GM19023 (cell line): Measurements from ENCODE around the gene FZD7.

Source experiments
- ATAC-seq: cut with Tn5 transposase; IDR thresholded peaks from one replicate; pipeline ENCODE4 v1.9.1; 2021; ENCODE audit warnings: mild to moderate bottlenecking, moderate library complexity; ENCODE audit not compliant: unreplicated experiment

The FZD7 gene

GRCh38 chr2:202033317-202034248 is at the start of gene FZD7:
Gene FZD7 (plus strand): TSS chr2:202033855. CDS start chr2:202034648, 793 bp downstream.
- ATAC-seq = peak; percentile 84

- no peak for ATAC-seq
Observed at GRCh38 chr2:201984333-201984732, 49.3 kb upstream of the FZD7 start.

DNA sequence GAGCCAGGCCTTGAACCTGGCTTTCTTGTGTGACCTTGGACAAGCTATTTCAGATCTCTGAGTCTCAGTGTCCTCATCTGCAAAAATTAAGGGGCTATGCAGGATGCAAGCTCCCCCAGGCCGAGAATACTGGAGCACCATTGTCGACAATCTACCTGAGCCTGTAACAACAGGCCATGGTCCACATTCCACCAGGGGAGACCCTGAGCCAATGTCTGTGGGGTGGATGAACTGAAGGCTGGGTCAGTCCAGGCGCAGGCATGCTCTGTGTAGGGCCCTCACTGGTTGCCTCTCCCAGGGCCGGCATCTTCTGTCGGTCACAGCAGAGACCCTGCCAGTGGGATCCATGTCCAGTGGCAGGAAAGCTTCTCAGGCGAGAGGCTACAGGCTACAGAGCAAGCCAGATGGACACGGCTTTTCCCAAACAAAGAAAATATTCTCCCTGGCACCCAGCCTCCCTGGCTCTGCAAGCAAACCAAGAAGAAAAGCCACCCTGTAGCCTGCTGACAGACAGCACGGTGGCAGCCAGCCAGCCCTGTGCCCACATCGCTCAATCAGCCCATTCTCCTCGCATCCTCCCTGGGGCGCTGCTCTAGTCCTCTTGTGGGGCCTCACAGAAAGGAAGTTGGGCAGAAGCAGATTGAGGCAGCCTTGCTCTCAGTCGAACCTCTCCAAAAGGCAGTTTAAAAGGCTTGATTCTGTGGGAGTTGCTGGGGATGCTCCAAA is 48.7 kb upstream of the FZD7 start:
- ATAC-seq = no peak

GRCh38 chr2:201985728-201986462 is 47.8 kb upstream of the FZD7 start:
- no peak for ATAC-seq

- ATAC-seq = no peak
Observed at GRCh38 chr2:201986463-201986735, 47.3 kb upstream of the FZD7 start.

DNA sequence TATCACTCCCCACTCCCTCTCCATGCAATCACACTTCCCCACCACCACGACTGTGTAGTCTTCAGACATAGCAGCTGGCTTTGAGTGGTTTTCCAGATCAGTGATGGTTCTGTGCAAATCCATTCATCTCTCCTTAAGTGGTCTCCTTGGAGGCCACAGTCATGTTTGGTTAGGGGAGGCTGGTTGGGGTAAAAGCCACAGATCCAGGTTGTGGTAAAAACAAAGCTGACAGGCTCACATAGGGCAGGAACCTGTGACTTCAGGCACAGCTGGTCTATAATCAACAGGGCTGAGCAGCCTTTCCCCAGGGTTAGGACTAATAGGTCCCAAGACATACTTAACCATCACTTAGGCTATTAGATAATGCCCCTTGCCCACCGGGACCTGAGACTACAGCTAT is 46.2 kb upstream of the FZD7 start:
- no peak for ATAC-seq

DNA sequence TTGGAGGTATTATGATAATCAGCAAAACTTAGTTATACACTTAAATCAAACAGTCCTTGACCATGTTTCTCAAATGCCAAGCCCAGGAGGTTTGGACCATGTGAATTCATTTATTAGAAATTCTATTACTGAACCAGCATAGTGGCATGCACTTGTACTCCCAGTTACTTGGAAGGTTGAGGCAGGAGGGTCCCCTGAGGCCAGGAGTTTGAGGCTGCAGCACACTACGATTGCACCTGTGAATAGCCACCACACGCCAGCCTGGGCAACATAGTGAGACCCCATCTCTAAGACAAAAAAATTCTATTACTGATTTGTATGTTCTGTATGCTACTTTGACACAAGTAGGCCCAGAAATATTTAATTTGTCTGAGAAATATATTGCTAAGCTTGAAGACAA is 43.6 kb upstream of the FZD7 start:
- ATAC-seq = no peak

DNA sequence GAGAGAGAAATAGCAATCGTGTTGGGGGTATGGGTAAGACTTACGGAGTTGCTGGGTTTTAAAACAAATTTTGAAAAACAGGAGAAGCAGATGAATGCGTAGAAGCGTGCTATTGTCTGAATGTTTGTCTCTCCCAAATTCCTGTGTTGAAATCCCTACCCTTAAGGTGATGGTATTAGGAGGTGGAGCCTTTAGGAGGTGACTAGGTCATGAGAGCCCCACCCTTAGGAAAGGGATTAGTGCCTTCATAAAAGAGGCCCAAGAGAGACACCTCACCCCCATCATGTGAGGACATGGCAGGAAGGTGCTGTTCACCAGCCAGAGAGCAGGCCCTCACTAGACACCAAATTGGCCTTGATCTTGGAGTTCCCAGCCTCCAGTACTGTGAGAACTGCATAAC is 40.7 kb upstream of the FZD7 start:
- ATAC-seq = no peak

- ATAC-seq = no peak
Observed at GRCh38 chr2:201994973-201995638, 38.5 kb upstream of the FZD7 start.

DNA sequence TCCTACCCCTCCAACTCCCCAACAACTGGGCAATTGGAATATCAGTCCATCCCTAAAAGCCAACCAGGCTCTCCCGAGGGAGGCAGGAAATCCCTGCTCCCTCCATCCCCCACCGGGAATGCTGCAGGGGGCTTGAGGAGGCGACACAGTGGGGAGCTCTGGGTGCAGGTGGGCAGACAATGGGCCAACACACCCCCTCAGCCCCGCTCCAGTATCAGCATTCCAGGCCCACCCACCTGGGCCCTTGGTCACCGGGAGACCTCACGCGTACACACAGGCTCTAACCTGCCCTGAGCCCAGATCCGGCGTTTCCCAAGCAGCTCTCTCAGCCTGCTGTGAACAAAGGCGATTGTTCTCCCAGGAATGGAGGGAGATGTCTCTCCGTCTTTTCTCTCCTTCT is 37.6 kb upstream of the FZD7 start:
- no peak for ATAC-seq

DNA sequence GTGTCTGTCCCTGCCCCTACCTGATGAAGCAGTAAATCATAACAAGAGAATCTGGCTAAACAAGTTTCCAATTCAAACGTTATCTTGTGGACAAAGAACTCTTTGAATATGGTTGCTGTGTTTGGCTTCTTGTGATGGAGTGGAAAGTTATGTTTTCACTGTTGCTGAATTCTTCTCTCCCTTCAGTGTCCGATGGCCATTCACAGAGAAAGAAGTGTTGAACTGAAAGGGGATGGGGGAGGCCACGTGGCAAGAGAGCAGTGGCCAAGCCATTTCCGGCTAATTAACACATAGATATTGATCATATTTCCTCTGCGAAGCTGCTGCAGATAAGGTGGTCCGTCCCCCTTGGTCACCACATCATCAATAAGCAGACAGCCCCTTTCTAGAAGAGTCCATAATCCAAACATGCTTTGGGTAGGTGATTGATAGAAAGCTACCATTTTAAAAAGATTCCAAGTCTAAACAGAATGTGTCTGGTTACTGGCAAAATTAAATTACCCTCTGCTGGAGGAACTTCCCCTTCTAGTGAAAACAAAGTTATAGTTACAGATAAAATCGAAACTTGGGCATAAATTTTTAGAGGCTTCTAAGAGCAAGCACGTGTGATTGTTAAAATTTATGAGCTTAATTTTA is 36.9 kb upstream of the FZD7 start:
- ATAC-seq = no peak

- no peak for ATAC-seq
Observed at GRCh38 chr2:201999279-201999678, 34.4 kb upstream of the FZD7 start.

DNA sequence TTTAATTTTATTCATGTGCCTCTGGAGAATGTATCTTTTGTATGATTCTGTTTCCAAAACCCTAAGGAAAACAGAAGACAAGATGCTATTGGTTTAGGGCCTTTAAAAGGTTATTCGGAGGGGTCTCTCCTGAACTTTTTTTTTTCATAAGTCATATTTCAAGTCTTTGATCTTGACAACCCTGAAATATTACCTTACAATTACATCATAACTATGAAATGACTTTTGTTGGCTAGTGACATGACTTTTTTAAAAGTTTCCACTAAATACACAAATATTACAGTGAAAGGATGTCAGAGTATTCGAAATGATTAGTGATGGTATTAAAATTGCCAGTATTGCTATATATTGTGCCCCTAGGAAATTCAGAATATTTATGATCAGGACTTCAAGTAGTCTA is 31.8 kb upstream of the FZD7 start:
- ATAC-seq = no peak

DNA sequence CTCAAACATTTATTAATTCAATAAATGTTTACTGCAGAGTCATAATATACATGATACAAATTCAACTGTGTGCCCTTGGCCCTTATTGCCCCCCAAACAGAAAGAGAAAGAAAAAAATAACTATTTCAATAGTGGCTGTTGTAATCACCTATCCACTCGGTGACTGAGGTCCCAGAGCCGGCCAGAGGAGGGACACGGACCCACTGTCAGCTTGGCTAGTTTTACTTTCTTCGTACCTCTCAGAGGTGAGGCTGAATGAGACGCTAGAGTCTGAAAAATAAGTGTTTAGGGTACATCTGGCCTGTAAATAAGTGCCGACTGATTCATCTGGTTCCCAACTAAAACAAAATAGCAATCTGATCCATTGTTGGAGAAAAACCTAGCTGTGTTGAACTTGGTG is 31.3 kb upstream of the FZD7 start:
- ATAC-seq = no peak

GRCh38 chr2:202005272-202005887 is 28.3 kb upstream of the FZD7 start:
- ATAC-seq = no peak

DNA sequence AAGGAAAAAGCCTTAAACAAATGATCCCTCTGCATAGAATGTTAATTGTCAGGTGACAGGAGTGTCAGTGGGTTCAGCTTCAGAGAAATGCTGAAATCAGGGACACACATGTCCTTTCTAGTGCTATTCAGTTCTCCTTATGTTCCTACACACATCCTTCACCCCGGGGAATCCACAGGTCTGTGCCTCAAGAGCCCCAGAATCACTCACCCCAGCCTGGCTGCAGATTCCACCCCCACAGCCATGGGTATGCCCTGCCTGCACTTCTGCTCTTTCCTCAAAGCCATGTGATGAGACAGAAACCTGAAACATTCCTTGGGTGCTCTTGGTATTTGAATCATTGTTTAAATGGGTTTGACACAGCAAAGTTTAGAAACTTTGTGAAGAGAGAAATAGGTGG is 27.4 kb upstream of the FZD7 start:
- no peak for ATAC-seq

DNA sequence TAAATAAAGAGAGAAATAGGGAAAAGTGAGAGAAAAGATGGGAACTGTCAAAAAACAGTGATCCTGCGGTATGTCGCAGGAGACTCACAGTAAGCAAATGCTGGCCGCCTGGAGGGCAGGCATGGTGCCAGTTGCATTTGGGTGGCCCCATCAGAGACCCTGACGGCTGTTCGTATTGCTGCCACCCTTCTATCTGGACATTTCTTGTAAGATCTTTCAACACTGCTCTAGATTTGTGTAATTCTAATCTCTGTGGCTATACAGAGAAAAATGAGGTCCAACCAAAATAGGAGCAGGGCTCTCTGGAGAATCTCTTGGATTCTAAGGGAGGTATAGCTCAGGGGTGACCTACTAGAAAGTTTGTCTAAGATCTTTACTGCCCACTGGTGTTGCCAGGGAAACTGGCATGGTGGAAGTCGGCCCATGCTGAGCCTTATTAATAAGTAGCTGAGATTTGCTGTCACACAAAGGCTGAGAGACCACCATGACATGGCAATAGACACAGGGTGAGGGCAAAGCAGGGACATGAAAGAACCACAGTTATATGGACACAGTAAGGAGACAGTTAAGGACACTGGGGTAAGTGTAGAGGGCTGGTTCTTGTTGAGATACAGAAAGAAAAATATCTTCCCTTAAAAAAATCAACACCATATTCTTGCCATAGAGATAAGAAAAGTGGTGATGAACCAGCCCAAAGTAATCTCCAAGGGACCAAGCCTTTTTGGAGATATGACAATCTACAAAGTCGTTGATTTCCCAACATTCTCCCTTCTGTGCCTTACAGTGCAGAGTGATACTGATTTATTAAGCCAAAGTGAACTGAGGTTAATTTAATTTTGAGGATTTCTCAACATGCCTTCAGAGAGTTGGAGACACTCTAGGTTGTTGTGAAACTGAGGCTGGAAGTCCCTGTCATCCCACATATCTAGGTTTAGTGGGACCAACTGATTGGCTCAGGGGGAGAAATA is 26.4 kb upstream of the FZD7 start:
- no peak for ATAC-seq

DNA sequence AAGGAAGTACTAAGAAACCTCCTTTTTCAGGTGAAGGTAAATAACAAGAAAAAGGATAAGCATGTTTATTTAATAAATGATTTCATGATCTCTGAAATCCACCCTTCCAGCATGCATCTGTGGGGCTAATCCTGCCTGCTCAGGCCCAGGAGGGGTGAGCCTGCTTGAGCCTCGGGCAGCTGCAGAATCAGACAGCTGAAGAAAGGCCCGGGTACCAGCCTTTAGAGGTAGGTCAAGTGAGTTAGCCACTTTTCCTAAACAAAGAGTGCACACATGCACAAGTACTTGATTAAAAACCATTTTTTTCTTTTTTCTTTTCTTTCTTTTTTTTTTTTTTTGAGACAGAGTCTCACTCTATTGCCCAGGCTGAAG is 25.7 kb upstream of the FZD7 start:
- no peak for ATAC-seq

DNA sequence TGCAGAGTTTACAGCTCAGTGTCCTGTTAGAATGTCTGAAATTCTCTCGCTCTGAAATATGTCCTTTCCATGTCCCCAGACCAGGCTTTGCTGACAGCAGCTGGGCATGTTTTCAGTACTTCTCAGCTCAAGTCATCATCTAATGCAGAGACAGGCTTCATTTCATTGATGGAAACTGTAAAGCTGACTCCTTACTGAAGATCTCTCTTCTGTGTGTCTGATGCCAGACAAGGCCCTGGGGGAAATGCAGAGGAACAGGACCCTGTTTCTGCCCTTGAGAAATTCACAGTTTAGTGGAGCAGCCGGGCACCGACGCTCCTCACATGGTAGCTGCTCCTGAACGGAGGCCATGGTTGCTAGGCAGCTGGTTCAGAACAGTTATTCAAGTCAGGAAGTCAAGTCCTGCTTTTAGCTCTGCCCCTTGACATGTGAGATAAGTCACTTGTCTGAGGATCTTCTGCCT is 24.6 kb upstream of the FZD7 start:
- ATAC-seq = no peak
